Measurements from ENCODE around the gene CLEC18A.
"Not testable (repeated sequence)": the region's sequence is repeated elsewhere in the genome, so short reads cannot be mapped to it uniquely, and the experiment has no call there.

The CLEC18A gene

GRCh38 chr16:69930117-69930776, 20.9 kb upstream of the CLEC18A start:
- peak; percentile 30 for DNase-seq (ENCODE audit: low read depth)

DNA sequence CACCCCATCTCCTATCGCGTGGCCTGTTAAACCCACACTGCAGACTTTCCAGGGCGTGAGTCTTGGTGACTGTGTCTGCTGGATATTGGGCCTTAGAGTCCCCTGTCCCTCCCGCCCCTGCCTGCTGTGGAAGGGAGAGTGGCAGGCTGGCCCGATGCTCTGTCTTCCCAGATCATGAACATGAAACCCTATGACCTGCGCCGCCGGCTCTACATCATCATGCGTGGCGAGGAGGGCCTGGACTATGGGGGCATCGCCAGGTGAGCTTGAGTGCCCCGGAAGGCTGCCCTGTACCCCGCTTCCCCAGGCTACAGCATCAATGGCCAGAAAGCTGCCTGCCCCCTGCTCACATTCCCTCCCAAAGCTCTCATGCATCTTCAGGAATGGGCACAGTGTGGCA, 19.5 kb upstream of the CLEC18A start:
- DNase-seq (ENCODE audit: low read depth) = no peak

GRCh38 chr16:69932228-69932627, 18.9 kb upstream of the CLEC18A start:
- no peak for DNase-seq (ENCODE audit: low read depth)

DNA sequence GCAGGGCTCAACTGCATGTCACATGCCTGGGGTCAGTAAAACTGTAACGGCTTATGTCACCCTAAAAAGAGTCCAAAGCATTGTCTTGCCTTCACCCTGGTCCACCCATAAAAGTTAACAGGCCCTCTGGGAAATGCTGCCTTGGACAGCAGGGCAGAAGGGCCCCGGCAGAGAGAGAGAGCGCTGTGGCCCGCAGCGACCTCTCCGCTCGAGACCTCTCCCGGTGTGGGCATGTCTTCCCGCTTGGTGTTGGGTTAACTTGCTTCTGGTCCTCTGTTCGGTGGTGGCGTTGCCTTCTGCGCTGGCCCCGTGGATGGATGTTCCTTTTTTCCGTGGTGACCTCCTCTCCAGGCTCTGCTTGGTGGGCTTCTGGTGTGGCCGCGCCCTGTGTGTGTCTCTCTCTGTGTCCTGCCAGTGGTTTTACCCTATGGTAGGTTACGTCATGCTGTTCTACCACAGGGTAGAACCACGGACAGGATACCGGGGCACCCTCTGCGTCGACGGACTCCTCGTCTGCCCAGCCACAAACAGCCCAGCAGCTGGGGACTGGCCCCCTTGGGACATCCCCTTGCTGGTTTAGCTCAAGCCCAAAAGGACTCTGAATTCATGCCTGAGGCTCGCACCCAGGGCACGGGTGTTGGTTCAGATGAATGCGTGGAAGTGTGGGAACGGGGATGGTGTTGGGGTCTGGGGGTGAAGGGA, 18.3 kb upstream of the CLEC18A start:
- no peak for DNase-seq (ENCODE audit: low read depth)

DNA sequence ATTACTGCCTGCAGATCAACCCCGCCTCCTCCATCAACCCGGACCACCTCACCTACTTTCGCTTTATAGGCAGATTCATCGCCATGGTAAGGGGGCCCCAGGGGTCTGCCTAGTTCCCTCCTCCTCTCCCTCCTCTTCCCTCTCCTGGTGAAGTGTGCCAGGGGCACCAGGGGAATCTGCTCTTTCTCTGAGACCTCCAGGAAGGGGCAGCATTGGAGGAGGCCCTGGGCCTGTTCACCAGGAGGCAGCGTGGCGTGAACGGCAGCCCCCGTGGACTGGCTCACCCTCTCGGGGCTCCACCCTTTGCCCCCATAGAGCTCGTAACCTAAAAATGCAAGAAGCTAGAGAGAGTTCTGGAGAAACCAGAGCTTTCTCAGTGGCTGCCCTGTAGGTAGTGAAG, 17.1 kb upstream of the CLEC18A start:
- DNase-seq (ENCODE audit: low read depth) = no peak

DNA sequence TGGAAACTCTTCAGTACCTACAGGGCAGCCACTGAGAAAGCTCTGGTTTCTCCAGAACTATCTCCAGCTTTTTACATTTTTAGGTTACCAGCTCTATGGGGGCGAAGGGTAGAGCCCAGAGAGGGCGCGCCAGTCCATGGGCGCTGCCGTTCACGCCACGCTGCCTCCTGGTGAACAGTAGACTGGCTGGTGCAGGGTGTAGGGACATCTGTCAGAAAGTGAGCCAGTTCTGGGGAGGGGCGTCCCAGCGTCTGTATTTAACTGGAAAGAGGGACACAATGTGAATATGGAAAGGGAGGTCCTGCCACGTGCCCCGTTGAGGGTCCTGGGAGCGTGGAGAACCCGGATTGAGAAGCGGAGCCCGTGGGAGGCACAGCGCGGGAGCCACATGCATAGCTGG, 16.4 kb upstream of the CLEC18A start:
- DNase-seq (ENCODE audit: low read depth) = no peak

DNA sequence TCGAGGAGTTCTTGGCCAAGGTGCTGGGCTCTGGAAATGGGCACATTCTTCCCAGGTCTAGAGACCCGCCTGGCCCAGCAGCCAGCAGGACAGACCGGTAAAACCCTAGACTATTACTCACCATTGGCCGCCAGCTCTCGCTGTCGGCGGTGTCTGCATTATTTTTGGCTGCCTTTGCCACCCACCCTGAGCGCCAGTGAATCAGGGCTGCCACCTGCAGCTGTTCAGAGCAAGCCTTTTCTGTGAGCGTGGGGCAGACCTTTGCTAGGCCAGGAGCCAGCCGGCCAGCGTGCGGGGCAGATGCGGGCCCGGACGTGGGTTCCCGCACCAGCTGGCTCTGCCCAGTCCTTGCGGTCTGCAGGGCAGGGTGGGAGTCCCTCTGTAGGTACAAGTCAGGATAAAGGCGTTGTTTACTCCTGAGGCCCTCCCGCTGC, 15.8 kb upstream of the CLEC18A start:
- DNase-seq (ENCODE audit: low read depth) = no peak

- DNase-seq (ENCODE audit: low read depth) = no peak
These were observed 15.4 kb upstream of the CLEC18A start for GRCh38 chr16:69935740-69936139.

GRCh38 chr16:69936252-69936651, 14.9 kb upstream of the CLEC18A start:
- DNase-seq (ENCODE audit: low read depth) = no peak

- DNase-seq (ENCODE audit: low read depth) = no peak
These were observed 14.4 kb upstream of the CLEC18A start for GRCh38 chr16:69936751-69937211.

DNA sequence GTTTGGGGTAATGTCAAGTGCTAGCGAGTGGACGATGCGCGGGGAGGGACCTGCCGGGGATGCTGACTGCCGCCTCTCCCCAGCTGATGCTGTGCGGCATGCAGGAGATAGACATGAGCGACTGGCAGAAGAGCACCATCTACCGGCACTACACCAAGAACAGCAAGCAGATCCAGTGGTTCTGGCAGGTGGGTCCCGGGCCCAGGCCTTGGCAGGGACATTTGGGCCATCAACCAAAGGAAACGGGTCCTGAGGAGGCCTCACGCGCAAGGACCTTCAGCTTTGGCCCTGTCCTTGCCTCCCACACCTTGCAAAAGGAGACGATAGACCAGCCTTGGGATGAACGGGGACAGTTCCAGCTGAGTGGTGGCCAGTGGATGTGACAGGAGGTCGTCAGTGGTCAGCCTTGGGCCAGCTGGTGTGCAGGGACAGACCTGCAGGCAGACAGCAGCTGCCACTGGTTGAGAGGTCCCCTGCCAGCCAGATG, 13.6 kb upstream of the CLEC18A start:
- DNase-seq (ENCODE audit: low read depth) = no peak

- DNase-seq (ENCODE audit: low read depth) = no peak
These were observed 11.9 kb upstream of the CLEC18A start for GRCh38 chr16:69938981-69939820.

- no peak for DNase-seq (ENCODE audit: low read depth)
These were observed 11.1 kb upstream of the CLEC18A start for GRCh38 chr16:69939821-69940585.

DNA sequence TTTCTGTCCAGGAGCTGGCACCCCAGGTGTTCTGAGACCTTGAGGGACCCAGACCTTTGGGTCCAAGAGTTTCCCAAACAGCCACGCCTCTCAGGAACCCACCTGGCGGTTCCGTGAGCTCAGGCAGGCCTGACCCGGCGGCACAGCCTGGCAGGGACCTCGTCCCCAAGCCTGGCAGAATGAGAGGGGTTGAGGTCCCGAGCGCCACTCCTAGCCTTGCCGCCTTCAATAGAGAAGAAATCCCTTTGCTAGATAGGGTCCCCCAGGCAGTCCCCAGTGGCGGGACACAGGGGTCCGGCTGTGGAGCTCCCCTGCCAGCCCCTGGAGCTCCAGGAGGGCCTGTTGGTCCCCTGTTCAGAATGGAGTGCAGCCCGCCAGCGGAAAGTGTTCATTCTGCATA, 10.5 kb upstream of the CLEC18A start:
- no peak for DNase-seq (ENCODE audit: low read depth)

GRCh38 chr16:69941251-69942098, 9.7 kb upstream of the CLEC18A start:
- DNase-seq (ENCODE audit: low read depth) = no peak

GRCh38 chr16:69942099-69942491, 9.0 kb upstream of the CLEC18A start:
- no peak for DNase-seq (ENCODE audit: low read depth)

DNA sequence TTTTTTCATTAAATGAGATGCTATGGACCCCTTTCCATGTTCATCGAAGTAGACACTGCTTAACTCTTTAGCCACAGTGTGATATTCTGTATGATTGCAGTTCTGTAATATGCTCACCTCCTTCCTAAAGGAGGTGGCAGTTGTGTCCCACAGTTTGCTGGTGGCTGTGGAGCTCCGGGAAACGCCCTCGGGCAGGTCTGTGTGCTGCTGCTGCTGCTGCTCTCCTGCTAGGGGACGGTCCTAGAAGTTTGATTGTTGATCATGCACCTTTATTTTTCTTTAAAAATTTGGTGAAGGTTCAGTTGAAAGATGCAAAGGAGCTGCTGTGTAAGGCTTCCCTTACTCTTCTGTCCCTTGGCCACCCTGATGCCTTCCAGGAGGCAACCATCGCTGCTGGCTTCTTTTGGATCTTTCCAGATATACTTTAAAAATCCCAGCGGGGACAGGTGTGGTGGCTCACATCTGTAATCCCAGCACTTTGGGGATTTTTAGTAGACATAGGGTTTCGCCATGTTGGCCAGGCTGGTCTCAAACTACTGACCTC, 8.4 kb upstream of the CLEC18A start:
- DNase-seq (ENCODE audit: low read depth) = no peak

GRCh38 chr16:69943241-69944036, 7.7 kb upstream of the CLEC18A start:
- DNase-seq (ENCODE audit: low read depth) = not testable (repeated sequence)

- DNase-seq (ENCODE audit: low read depth) = not testable (repeated sequence)
These were observed 723 bp upstream of the CLEC18A start for GRCh38 chr16:69950411-69950810.

- DNase-seq (ENCODE audit: low read depth) = not testable (repeated sequence)
These were observed 518 bp downstream of the CLEC18A start for GRCh38 chr16:69951672-69952031.

All from GM04504 (cell line).